Smooth muscle cell of the pulmonary artery (primary cell): ENCODE results near the gene RGS5. TPM values are rescaled to one million over a fixed set of nuclear protein-coding genes. Genes with fewer than 3 reads are reported as not detected.

Experiments
- total RNA-seq: library from RNA; depleted of rRNA; stranded (reverse); fragments of >200 nt; gene quantifications from 2 replicates; pipeline ENCODE4 v1.2.3, GENCODE V29; 2014

Gene RGS5, protein sequence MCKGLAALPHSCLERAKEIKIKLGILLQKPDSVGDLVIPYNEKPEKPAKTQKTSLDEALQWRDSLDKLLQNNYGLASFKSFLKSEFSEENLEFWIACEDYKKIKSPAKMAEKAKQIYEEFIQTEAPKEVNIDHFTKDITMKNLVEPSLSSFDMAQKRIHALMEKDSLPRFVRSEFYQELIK
- total RNA-seq = 77.3 and 83.3 TPM in 2 replicates

DNA sequence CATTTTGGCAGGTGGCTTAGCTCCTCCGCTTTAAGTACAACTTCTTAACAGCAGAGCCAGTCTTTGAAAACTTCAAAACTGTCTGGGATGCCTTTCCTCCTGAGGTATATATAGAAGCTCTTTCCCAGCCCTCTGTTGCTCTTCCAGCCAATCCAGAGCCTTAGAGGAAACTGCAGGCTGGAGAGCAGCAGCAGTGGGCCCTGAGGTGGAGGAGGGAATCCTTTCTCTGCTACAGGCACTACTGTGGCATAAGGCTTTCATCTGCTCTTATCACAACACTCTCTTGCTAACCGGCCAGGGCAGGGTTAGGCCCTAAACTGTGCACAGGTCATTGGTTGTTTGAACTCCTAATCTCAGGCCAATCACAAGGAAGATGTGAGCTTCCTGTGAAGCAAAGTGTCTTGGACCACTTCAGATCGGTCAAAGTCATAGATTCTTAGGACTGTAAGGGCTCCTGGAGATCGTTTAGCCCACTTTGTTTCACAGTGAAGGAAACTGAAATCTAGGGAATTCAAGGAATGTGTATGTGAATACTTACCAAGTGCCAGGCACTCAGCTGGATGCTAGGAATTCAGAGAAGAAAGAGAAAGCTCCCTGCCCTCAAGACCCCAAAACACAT, at the start of gene RGS5:
Gene RGS5, minus strand, starts transcription at position 84 of the 619 bp plus-strand sequence. Its CDS starts 81 bp downstream, at position 3.

Other genes with a start within 250 kb of the RGS5 start
- gene RGS4, start 133.6 kb downstream of the RGS5 start, total RNA-seq = 792 and 809 TPM in 2 replicates
- 2.4 and 7.0 TPM in 2 replicates for gene NUF2, start 119.0 kb upstream of the RGS5 start, total RNA-seq